ELF-1 (cell line): Measurements from ENCODE around the gene ETNK2.

Experiments used
- DNase-seq: peaks from one replicate; pipeline ENCODE4 v3.0.0-alpha.2; 2016; ENCODE audit warnings: low read depth, low spot score

The ETNK2 gene, protein sequence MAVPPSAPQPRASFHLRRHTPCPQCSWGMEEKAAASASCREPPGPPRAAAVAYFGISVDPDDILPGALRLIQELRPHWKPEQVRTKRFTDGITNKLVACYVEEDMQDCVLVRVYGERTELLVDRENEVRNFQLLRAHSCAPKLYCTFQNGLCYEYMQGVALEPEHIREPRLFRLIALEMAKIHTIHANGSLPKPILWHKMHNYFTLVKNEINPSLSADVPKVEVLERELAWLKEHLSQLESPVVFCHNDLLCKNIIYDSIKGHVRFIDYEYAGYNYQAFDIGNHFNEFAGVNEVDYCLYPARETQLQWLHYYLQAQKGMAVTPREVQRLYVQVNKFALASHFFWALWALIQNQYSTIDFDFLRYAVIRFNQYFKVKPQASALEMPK

DNA sequence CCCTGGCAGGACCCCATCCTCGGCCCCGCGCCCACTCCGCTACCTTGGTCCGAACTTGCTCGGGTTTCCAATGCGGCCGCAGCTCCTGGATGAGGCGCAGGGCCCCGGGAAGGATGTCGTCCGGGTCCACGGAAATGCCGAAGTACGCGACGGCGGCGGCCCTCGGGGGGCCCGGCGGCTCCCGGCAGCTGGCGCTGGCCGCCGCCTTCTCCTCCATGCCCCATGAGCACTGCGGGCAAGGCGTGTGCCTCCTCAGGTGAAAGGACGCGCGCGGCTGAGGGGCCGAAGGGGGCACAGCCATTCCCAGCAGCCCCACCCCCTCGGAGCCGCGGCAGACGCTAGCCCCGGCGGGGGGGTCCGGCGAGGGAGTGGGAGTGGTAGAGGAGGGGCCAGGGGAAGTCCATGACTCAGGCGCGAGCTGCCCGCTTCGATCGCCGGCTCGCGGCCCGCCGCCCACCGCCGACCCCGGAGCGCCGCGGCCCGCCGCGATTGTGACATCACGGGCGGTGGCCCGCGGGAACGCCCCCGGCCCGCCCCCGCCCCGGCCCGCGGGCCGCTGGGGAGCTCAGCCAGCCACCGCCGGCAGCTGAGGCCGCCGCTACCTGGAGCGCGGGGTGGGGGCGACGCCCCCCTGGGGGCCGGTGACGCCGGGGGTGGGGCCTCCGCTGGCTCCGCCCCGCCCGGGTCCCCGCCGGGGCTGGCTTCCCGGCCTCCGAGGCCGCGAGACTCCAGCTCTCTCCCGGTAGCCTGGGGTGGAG, at the start of gene ETNK2:
TSS of gene ETNK2 (minus strand) at position 493 of the 758 bp plus-strand sequence. CDS start at position 301, 192 bp downstream.
- DNase-seq: peak; percentile 66

DNA sequence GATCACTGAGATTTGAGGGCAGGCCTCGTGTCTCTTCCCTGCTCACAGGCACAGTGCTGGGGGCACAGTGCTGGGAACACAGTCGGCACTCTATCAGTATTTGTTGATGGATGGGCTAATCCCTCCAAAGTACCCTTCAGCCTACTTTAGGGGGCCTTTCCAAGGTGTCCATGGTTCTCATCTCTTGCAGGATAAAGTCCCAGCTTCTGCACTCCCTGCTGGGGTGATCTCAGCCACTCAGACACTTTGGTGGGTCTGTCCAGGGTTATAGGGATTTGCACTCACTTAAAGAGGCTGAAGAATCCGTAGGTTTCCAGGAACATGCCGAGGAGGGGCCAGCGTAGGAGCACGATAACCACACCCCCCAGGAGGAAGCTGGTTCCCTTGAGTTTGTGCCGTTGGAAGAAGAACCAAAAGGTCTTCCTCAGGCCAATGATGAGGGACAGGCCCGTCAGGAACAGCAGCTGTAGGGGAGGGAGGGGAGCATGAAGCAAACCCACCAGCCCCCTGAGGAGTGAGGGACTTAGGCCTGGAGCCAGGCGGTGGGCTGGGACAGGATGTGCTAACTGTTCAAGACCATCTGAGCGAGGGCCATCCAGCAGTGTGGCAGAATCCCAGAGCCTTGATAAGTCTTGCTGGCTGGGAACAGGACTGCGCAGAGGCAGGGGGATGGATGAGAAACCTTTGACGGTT, 49.6 kb upstream of the ETNK2 start:
- DNase-seq: peak; percentile 23

DNA sequence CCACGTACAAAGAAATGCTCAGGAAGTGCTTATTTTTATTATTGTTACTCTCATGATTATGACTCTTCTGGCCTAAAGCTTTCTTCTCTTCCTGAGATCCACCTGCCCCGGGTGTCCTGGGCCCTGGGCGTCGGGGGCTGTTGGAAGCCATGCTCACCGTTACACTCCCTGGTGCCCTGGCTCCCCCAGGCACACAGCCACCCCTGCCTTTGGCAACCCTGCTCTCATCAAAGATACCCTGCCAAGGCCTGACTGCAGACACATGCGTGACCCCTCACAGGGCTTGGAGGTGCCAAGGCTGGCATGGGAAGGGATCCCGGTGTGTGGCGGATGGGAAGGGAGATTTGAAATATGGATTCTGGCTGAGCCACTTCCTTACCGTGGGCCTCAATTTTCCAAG, 47.7 kb upstream of the ETNK2 start:
- DNase-seq: no peak

DNA sequence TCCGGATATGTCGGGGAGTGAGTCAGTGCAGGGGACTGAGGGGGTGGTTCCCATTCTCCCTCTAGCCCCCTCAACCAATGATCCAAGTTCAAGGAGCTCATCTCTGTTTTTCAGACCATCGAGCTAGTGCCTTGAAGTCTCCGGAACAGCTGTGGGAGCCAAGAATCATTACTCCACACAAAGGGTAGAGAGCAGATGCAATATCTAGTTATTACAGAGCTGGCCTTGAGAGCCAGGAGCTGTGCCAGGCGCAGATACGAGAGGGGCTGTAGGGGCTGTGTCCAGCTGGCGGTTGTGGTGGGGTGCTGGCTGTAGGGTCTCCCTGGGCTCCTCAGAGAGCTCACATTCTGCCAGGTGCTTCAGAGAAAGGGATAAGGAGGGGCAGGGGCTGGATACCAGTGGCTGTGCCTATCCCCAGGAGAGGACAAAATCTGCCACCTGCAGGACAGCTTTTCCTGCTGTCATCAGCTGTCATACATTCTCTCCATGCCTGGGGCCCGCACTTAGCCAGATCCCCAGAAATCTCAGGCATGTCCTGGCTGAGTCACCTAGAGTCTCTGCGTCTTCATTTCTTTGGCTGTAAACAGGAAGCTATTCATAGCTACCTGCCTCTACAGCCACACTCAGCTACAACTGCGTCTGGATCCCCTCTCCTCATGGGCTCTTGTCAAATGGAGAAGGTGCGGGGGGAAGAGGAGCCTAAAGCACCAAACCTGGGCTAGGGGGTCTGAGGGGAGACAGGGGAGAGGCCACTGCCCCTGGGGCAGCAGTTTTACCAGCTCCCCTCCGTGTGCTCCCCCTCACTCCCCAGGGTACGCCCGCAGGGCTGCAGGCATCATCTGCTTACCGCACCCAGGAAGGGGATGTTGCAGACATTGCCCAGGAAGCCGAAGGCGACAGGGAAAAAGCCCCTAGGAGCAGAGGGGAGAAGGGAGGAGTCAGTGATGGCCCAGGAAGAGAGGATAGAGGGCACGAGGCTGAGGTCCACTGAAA, 46.8 kb upstream of the ETNK2 start:
- peak; percentile 78 for DNase-seq

DNA sequence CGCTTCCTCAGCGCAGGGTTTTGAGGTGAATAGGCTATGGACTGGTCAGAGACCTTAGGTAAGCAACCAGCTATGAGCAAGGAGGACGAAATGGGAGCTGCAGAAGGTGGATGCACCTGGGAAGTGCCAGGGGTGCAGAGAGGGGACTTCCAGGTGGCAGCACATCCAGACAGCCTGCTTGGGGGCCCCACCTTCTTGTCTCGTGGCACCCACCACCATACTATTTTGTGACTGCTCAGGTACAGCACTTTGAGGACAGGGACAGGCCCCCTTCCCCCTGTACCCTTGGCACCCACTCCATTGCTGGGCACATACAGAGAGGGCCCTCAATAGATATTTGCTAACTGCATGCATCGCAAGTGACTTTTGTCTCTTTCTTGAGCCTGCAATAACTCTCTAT, 45.2 kb upstream of the ETNK2 start:
- DNase-seq: no peak

DNA sequence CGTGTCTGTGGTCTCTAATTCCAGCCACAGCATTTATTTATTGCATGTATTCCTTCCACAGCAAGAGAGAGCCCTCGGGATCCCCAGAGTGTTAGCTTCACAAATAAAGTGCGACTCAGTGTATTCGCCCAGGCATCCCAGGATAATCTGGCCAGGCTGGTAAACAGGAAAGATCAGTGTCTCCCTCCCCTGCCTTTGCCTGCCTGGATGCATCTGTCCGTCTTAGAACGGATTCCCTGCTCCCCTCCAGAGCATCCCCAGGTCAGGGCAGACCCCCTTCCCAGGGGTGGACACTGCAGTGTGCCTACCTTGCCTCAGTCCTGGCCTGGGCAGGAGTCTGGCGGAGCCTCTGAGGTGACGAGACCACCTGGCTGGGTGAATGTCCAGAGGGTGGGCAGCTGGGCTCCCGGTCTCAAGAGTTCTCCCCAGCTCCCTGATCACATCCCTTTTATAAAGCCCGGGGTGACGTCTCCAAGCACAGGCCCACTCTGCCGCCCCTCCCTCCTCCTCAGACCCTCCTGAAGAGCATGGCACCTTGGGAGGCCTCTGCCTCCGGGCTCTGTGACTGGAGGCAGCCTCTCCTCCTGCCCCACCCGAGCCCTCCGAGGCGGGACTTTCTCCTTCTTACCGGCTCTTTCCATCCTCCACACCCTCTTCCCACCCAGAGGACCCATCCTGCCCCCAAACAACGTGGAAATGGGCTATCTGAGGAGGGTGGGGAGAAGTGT, 44.4 kb upstream of the ETNK2 start, which contains the start of gene KISS1:
TSS of gene KISS1 (minus strand) at position 424 of the 728 bp plus-strand sequence. CDS start 3,615 bp downstream, outside the sequence.
- peak; percentile 14 for DNase-seq

DNA sequence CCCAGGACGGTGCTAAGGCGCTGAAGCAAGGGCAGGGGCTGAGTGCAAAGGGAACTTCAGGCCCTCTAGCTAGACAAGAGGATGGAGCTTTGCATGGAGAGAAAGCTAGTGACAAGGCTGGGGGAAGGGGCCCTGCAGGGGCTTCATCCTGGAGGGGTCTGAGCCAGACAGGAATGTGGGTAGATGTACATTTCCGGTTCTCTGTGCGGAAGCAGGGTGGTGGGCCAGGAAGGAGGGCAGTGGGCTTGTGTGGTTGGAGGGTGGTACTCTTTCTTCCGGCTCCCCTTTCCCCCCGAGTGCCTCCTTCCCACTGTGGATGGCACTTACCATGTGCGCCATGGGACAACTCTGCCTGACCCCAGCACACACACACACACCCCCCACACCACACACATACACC, 42.9 kb upstream of the ETNK2 start:
- no peak for DNase-seq

DNA sequence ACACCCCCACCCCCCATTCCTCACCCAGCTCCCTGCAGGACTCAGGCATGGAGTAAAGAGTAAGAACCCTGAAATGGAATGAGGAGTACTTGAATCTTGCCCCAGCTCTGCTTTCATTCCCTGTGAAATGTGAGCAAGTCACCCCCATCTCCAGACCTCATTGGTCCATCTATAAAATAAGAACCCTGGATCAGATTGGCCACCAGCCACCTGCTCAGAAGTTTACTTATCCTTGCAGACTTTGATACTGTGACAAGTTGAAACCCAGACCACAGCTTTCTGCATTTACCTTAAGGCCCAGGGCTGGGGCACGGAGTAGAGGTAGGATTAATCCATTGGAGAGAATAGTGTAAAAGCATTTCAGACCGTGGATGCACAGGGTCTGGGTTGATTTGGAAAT, 42.2 kb upstream of the ETNK2 start:
- no peak for DNase-seq

DNA sequence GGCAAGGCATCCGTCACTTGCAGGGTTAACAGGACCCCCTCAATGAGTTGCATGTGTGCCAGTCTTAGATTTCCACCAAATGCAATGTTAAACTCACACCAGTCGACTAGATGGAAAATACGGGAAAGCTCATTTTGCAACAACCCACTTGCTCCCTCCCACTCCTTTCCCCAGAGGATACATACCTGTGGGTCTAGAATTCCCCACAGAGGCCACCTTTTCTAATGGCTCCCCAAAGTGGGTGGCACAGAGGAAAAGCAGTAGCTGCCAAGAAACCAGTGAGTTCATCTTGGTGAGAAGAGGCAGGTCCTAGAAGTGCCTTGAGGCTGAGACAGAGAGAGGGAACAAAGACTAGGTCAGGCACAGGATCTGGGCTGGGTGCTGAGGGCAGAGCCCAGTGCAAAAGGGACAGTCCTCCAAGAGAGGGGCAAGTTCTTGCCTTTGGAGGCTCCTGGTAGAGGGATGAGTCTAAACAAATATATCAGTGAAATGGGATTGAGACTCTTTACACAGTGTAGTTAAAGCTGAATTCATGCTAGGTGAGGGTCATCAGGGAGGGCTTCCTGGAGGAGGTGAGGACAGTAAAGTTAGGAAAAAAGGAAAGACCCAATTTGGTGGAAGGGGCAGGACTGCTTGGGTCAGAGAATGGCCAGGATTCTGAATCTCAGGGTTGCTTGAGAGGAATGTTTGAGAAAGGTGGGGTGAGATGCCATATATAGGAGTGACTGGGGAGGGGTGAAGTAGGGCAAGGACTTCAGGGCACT, 40.9 kb upstream of the ETNK2 start:
- no peak for DNase-seq

DNA sequence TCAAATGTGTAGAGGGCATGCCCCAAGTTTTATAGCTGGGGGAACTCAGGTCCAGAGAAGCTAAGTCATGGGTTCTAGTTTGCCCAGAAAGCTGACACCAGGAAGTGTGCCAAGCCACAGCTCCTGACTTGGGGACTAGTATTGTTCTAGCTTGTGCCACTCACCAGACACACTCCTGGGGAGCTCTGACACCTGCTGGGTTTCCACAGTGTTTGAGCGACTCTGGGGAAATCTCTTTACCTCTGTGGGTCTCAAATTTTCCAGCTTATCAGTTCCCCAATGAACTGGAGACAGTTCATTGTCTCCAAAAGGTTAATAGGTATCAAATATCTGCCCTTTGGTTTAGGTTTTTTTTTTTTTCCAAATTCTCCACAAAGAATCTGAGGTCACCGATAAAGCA, 40.2 kb upstream of the ETNK2 start:
- no peak for DNase-seq

DNA sequence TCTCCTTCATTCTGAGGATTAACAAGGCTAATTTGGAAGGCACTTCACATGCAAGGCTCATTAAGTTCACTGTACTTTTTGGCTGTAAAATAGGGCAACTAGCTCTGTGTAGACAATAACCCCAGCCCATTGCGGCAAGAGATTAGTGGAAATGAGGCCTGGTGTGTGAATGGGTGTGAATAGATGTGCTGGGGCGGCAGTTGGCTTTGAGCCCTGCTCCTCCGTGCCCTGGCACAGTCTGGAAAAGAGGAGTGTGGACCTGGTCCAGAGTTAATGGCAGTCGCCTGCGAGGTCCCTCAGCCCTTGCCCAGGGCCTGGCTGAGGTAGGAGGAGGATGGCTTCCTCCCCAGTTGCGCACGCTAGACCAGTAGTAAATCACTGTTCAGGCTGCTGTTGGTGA, 39.6 kb upstream of the ETNK2 start:
- no peak for DNase-seq

DNA sequence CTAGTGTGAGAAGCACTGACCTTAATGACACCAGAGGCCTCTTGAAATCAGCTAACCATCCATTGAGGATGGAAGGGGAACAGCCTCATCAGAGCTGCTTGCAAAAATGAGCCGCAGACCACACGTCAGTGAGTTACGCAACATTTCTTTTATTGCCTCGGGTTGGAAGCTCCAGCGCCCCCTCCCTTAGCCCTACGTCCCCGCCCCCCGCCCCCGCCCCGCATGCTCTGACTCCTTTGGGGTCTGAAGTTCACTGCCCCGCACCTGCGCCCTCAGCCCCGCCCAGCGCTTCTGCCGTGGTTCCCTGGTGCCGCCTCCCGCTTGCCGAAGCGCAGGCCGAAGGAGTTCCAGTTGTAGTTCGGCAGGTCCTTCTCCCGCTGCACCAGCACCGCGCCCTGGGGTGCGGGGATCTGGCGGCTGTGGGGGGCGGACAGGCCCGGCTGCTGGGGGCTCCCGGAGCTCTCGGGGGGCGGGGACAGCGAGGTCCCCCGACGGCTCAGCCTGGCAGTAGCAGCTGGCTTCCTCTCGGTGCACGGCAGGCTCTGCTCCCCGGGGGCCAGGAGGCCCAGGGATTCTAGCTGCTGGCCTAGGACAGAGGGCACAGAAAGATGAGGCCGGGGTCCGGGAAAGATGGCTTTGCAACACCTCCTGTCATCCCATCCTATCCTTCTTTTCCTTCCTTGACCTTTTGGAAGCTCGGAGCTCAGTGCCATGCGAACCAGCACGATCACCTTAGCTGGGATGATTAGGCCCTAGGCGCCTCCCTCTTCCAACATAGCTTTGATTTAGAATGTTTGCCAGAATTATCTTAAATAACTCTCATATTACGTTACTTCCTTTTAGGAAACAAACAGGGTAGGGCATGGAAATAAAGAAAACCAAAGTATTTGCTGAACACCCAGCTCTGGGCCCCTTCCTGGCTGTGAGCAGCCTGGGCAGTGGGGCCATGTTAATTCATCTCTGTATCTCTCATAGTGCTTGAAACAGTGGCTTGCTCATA, 38.7 kb upstream of the ETNK2 start:
- peak; percentile 20 for DNase-seq

DNA sequence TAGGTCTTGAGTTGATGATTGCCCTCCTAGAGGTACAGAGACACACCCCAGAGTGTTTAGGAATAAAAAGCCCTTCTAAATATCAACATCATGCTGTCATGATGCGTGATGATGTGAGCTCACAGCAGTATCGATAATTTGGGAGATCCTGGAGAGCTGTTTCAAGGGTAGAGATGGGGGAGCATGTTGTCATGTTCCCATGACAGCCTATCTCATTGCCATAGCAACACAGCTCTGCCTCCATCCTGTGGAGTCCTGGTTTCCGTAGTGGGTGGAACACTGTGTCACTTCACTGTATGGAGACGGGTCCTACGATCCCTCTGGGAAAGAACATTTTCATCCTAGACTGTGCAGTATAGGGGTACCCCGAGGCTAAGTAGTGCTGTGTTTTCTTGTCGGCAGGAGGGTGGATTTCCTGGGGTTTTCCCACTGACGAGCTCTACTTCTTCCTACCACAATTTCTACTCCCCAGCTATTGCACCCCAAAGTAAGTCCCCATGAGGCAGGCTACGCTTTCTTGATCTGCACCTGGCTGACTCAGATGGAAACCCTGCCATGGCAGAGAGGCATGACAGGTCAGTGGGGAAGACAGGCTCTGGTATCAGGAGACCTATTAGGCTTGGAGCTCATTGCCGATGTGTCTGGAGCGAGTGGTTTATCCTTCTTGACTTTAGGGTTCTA, 37.3 kb upstream of the ETNK2 start:
- no peak for DNase-seq

DNA sequence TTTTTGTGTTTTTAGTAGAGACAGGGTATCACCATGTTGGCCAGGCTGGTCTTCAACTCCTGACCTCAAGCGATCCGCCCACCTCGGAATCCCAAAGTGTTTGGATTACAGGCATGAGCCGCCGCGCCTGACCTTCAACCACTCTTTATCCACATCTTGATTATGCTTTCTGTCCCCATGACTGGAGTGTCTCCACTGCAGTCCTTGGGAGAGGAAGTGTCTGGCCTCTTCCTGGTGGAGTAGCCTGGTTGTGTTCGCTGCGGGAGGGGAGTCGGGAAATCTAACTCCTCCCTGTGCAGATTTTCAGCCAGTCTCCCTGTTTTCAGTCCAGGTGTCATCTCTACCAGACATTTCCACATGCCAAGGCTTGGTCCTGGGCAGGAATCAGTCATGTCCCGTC, 34.8 kb upstream of the ETNK2 start:
- DNase-seq: no peak

DNA sequence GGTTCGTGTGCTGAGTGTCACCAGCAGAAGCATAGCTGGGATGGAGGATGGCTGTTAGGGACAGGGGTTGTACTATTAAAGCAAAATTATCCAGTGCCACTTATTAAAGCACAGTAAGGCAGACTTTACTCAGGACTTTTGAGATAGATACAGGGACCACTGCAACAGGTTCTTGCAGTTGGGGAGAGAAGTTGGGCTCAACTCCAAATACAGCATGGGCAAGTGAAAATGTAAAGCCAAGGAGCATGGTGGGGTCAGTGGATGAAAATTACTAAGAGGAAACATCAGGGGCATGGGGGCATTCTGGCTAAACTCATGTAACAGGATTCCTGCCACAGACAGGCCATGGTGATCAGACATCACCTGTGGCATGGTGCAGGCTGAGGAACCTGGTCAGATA, 29.3 kb upstream of the ETNK2 start:
- DNase-seq: no peak

DNA sequence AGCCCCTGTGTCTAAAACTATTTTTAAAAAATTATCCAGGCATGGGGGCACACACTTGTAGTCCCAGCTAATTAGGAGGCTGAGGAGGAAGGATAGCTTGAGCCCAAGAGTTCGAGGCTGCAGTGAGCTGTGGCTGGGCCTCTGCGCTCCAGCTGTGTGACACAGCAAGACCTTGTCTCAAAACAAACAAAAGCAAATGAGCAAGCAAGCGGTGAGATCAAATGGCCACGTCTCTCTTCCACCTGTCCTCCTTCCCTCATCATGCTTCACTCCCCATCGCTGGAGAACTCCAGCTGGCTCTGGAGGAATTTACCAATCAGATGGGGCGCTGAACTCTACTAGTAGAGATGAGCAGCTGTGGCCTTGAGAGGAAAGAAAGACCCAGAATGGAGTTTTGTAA, 28.3 kb upstream of the ETNK2 start:
- peak; percentile 23 for DNase-seq

DNA sequence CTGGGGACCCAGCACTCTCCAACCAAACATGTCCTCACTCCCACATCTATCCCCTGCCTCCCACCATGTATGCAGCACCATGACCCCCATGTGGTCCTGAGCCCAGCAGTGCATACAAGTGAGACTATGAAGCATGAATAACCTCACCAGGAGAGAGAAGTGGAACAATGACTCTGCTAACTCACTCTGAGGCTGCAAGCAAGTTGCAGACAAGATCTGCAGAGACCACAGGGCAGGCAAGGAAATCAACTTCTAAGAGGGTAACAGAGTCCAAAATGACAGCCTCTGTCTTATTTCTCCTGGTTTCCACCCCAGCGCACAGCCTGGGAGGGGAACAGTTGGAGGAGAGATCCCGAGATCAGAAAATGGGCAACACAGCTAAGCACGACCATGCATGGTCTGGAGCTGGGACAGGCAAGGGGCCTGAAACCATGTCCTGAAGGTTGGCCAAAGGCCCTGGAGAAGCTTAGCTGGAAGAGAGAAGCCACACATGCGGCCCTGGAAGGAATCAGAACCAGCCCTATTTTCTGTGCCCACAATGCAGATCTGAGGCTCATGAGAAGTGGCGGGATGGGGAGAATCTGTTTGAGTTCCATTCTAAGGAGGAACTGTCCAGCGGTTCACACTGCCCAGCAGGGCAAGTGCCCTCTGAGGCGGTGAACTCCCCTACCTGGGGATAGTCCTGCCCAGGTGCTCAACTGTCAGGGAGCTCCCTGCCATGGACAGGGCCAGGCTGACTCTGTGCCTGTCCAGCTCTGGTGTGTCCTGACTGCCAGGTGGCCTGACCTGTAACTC, 26.8 kb upstream of the ETNK2 start:
- no peak for DNase-seq
